Smooth muscle cell (in vitro differentiated cells): ENCODE measurements around the gene BTN1A1. TPM values are rescaled to one million over a fixed set of nuclear protein-coding genes. Genes with fewer than 3 reads are reported as not detected.

Experiments
- DNase-seq: peaks from one replicate; lab custom pipeline; 2025; ENCODE audit not compliant: unreplicated experiment; lab: John Stamatoyannopoulos, UW
- H2AFZ ChIP-seq: fragments of 200-600 bp; sonication (generic); 2 replicates; pipeline ENCODE4 v1.6.0; 2016; ENCODE audit warnings: antibody characterized with exemption, low read depth, mild to moderate bottlenecking
- H3F3A ChIP-seq: fragments of 200-600 bp; sonication (generic); 2 replicates; pipeline ENCODE4 v1.6.0; 2017; ENCODE audit warnings: antibody characterized with exemption, low read depth
- H3K27ac ChIP-seq: fragments of 200-600 bp; sonication (generic); 2 replicates; pipeline ENCODE4 v1.5.1; 2016; ENCODE audit warnings: low read depth, mild to moderate bottlenecking
- H3K27me3 ChIP-seq: fragments of 200-600 bp; sonication (generic); 2 replicates; pipeline ENCODE4 v1.6.1; 2016; ENCODE audit warnings: low read depth, mild to moderate bottlenecking
- H3K36me3 ChIP-seq: fragments of 200-600 bp; sonication (generic); 2 replicates; pipeline ENCODE4 v1.5.1; 2016; ENCODE audit warnings: low read depth
- H3K4me1 ChIP-seq: fragments of 200-600 bp; sonication (generic); 2 replicates; pipeline ENCODE4 v1.5.1; 2016; ENCODE audit warnings: low read depth
- H3K4me2 ChIP-seq: fragments of 200-600 bp; sonication (generic); 2 replicates; pipeline ENCODE4 v1.6.0; 2016; ENCODE audit warnings: mild to moderate bottlenecking
- H3K4me3 ChIP-seq: fragments of 200-600 bp; sonication (generic); 2 replicates; pipeline ENCODE4 v1.5.1; 2016; ENCODE audit warnings: mild to moderate bottlenecking
- H3K79me2 ChIP-seq: fragments of 200-600 bp; sonication (generic); 2 replicates; pipeline ENCODE4 v1.6.0; 2016; ENCODE audit warnings: low read depth, mild to moderate bottlenecking
- H3K9ac ChIP-seq: fragments of 200-600 bp; sonication (generic); 2 replicates; pipeline ENCODE4 v1.6.0; 2016; ENCODE audit warnings: low read depth
- H3K9me3 ChIP-seq: fragments of 200-600 bp; sonication (generic); replicated peaks from 2 replicates; pipeline ENCODE4 v1.5.1; 2016; ENCODE audit warnings: low read depth
- H4K20me1 ChIP-seq: fragments of 200-600 bp; sonication (generic); 2 replicates; pipeline ENCODE4 v1.6.0; 2016; ENCODE audit warnings: low read depth
- WGBS: methylation state at CpG from one replicate; pipeline ENCODE4 v1.1.7; 2016; ENCODE audit warnings: low lambda C conversion rate; 5-methylcytosine and 5-hydroxymethylcytosine counted together
- polyA plus RNA-seq: library from polyadenylated mRNA; unstranded; fragments of >200 nt; fragmentation: Nextera tagmentation; extraction: Ambion mirVana; gene quantifications from 2 replicates; pipeline ENCODE4 v1.2.1, GENCODE V29; 2016
- total RNA-seq: library from RNA; depleted of rRNA; stranded (reverse); fragments of >200 nt; gene quantifications from 2 replicates; pipeline ENCODE4 v1.2.3, GENCODE V29; 2014
- TF ChIP-seq, protein P1 (sequence below): fragments of 200-600 bp; sonication (generic); IDR thresholded peaks from 2 replicates; pipeline ENCODE4 v1.5.1; 2017; ENCODE audit warnings: borderline replicate concordance, mild to moderate bottlenecking, antibody characterized with exemption; ENCODE audit not compliant: insufficient read depth, poor library complexity, severe bottlenecking

BTN1A1 gene
- total and polyA plus RNA-seq, 2 experiments from 2014 or later = not detected

DNA sequence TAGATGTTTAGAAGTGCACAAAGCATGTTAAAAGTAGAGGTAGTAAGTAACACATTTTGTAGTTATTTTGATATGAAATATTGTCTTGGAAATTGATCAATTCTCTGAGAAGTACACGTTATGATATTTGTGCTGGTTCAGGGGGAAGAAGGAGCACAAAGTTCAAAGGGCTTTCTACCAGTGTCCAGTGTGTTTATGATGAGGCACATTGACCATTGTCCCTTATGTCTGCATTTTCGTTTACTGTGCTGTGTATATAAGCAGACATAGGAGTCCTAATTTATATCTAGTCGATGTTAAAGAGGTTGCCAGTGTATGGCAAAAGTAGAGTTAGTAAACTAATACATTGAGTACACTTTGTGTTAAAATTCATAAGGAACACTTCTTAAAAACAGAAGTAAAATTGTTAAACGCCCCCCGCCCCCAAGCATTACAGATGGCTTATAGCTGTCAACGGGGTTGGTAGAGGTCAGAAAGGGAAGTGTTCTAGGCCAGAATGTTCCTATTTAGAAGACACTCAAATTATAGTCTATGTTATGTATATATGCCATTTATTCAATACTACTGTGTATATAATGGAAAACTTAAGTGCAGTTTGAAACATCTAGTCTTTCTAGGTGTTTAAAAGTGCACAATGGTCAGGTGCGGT lies 24.7 kb downstream of the BTN1A1 start:
- H3K27me3 ChIP-seq = no peaks in the 10 kb centered on the region
- no peak overlapping the region for H3K27ac ChIP-seq
- no peaks in the 10 kb centered on the region for H3K9me3 ChIP-seq
- H3K4me2 ChIP-seq = no peak overlapping the region
- DNase-seq = no peak
- H3K4me1 ChIP-seq = peaks cover 23% of the 10 kb centered on the region
- H3F3A ChIP-seq = peaks cover 7% of the 10 kb centered on the region
- no peaks in the 10 kb centered on the region for H4K20me1 ChIP-seq
- H3K36me3 ChIP-seq = no peaks in the 10 kb centered on the region
- 94% methylated on average over 7 of the region's 7 CpGs for WGBS
- TF ChIP-seq, protein P1, sequence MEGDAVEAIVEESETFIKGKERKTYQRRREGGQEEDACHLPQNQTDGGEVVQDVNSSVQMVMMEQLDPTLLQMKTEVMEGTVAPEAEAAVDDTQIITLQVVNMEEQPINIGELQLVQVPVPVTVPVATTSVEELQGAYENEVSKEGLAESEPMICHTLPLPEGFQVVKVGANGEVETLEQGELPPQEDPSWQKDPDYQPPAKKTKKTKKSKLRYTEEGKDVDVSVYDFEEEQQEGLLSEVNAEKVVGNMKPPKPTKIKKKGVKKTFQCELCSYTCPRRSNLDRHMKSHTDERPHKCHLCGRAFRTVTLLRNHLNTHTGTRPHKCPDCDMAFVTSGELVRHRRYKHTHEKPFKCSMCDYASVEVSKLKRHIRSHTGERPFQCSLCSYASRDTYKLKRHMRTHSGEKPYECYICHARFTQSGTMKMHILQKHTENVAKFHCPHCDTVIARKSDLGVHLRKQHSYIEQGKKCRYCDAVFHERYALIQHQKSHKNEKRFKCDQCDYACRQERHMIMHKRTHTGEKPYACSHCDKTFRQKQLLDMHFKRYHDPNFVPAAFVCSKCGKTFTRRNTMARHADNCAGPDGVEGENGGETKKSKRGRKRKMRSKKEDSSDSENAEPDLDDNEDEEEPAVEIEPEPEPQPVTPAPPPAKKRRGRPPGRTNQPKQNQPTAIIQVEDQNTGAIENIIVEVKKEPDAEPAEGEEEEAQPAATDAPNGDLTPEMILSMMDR = no peak
- no peak overlapping the region for H3K9ac ChIP-seq
- peaks cover 16% of the 10 kb centered on the region for H3K79me2 ChIP-seq
- H3K4me3 ChIP-seq = no peak overlapping the region
- no peak overlapping the region for H2AFZ ChIP-seq

DNA sequence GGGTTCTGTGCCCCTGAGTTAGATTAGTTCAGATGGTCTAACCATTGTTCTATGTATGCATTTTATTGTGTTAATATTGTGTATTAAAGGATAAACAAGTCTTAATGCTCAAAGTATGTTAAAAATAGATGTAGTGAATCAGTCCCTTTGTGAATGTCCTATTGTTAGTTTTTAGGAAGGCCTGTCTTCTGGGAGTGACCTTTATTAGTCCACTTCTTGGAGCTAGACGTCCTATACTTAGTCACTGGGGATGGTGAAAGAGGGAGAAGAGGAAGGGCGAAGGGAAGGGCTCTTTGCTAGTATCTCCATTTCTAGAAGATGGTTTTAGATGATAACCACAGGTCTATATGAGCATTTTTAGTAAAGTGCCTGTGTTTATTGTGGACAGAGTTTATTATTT lies 25.7 kb downstream of the BTN1A1 start:
- peaks cover 16% of the 10 kb centered on the region for H3K79me2 ChIP-seq
- H4K20me1 ChIP-seq = no peaks in the 10 kb centered on the region
- TF ChIP-seq, protein P1 = no peak
- no peak overlapping the region for H2AFZ ChIP-seq
- no peak overlapping the region for H3K4me2 ChIP-seq
- no peaks in the 10 kb centered on the region for H3K27me3 ChIP-seq
- H3K27ac ChIP-seq = no peak overlapping the region
- no peak for DNase-seq
- no peak overlapping the region for H3K9ac ChIP-seq
- H3K4me3 ChIP-seq = no peak overlapping the region
- no peaks in the 10 kb centered on the region for H3F3A ChIP-seq
- WGBS = 87% methylated on average over 2 of the region's 2 CpGs
- H3K4me1 ChIP-seq = peaks cover 19% of the 10 kb centered on the region
- H3K36me3 ChIP-seq = no peaks in the 10 kb centered on the region
- no peaks in the 10 kb centered on the region for H3K9me3 ChIP-seq

DNA sequence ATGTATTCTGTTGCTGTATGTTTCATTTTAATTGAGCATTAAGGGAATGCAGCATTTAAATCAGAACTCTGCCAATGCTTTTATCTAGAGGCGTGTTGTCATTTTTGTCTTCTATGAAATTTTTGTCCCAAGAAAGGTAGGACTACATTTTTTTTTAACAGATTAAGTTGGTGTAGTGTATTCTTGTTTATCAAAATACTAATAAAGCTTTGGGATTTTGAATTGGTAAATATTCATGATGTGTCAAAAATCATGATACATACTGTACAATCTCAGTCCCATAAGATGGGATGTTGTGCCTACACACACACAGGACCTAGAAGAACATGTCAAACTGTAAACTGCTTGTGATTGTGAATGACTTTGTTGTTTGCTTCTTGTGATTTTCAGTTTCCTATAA lies 26.8 kb downstream of the BTN1A1 start:
- H3K27ac ChIP-seq = no peak overlapping the region
- H3K4me2 ChIP-seq = no peak overlapping the region
- no peak for DNase-seq

More for the DNA sequence above, 26.8 kb downstream of the BTN1A1 start:
- Histone ChIP-seq H3K79me2 (peaks cover 16% of the 10 kb centered on the region), H3K27me3 (no peaks in the 10 kb centered on the region), H3F3A (no peaks in the 10 kb centered on the region), H4K20me1 (no peaks in the 10 kb centered on the region), H3K36me3 (no peaks in the 10 kb centered on the region), H3K9ac (no peak overlapping the region), H3K4me1 (peaks cover 19% of the 10 kb centered on the region), H3K9me3 (no peaks in the 10 kb centered on the region), H2AFZ (no peak overlapping the region), H3K4me3 (no peak overlapping the region)
- TF ChIP-seq, protein P1 = no peak
- WGBS = 93% methylated on average over 1 of the region's 1 CpG
